ENCODE data around the gene OLR1.

DNA sequence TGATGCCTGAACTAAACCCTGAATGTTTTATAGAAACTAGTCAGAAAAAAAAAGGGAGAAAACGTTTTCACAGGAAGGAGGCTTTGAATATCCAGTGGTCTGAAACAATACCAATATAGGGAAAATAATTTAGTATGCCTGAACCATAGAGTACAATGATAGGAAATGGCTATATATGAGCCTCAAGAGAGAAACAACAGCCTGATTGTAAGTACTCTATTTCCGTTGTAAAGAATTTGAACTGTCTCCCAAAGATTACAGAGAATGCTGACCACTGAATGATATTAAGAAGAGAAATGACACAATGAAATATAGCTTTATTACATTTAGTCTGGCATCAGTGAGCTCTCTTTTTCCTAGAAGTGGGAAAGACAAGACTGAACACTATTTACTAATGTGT is 35.2 kb upstream of the OLR1 start:
- TF ChIP-seq, protein P1, sequence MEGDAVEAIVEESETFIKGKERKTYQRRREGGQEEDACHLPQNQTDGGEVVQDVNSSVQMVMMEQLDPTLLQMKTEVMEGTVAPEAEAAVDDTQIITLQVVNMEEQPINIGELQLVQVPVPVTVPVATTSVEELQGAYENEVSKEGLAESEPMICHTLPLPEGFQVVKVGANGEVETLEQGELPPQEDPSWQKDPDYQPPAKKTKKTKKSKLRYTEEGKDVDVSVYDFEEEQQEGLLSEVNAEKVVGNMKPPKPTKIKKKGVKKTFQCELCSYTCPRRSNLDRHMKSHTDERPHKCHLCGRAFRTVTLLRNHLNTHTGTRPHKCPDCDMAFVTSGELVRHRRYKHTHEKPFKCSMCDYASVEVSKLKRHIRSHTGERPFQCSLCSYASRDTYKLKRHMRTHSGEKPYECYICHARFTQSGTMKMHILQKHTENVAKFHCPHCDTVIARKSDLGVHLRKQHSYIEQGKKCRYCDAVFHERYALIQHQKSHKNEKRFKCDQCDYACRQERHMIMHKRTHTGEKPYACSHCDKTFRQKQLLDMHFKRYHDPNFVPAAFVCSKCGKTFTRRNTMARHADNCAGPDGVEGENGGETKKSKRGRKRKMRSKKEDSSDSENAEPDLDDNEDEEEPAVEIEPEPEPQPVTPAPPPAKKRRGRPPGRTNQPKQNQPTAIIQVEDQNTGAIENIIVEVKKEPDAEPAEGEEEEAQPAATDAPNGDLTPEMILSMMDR (IDR thresholded peaks at IDR 0.05): no peak
- TF ChIP-seq POLR2A (IDR thresholded peaks at IDR 0.05) (no peak), EP300 (IDR thresholded peaks at IDR 0.05) (no peak)

All from ovary (tissue), 3 donors.